ENCODE results near the gene DNAAF3.

Gene DNAAF3

GRCh38 chr19:55178781-55179599 lies 12.6 kb upstream of the DNAAF3 start (continued):
- TF ChIP-seq ZNF280D (tag by site-specific recombination; IDR thresholded peaks at IDR 0.05) (no peak), ZNF558 (tag by site-specific recombination; IDR thresholded peaks at IDR 0.05) (no peak), ZFHX2 (tag by site-specific recombination; conservative IDR thresholded peaks at IDR 0.05) (peak; percentile 33; the same call in 1 of the 2 replicates), ZNF133 (tag by site-specific recombination; IDR thresholded peaks at IDR 0.05) (no peak), ZEB2 (tag by site-specific recombination; IDR thresholded peaks at IDR 0.05) (peak; percentile 32; the same call in 1 of the 2 replicates), YY2 (tag by site-specific recombination; IDR thresholded peaks at IDR 0.05) (no peak), ZNF580 (tag by site-specific recombination; IDR thresholded peaks at IDR 0.05) (peak; percentile 39; the same call in 1 of the 2 replicates), ZNF335 (tag by site-specific recombination; conservative IDR thresholded peaks at IDR 0.05) (peak; percentile 86), ZNF76 (tag by site-specific recombination; IDR thresholded peaks at IDR 0.05; ENCODE audit: borderline replicate concordance, low read depth) (peak; percentile 98), ZNF23 (tag by site-specific recombination; IDR thresholded peaks at IDR 0.05; ENCODE audit: borderline replicate concordance) (no peak), SCRT2 (tag by site-specific recombination; IDR thresholded peaks at IDR 0.05) (no peak), ZBTB44 (tag by site-specific recombination; IDR thresholded peaks at IDR 0.05) (0 out of 2 replicates have a peak, but pooled peaks have one; percentile 31), ZBTB26 (tag by site-specific recombination; optimal IDR thresholded peaks at IDR 0.05) (peak; percentile 14), GLIS2 (tag by site-specific recombination; IDR thresholded peaks at IDR 0.05) (peak; percentile 37), ZNF561 (tag by site-specific recombination; IDR thresholded peaks at IDR 0.05; ENCODE audit: borderline replicate concordance) (no peak), ZNF350 (tag by site-specific recombination; IDR thresholded peaks at IDR 0.05) (no peak), MYNN (tag by site-specific recombination; IDR thresholded peaks at IDR 0.05; ENCODE audit: borderline replicate concordance) (peak; percentile 99), ZNF239 (tag by site-specific recombination; IDR thresholded peaks at IDR 0.05) (no peak), ZBTB11 (tag by site-specific recombination; conservative IDR thresholded peaks at IDR 0.05; ENCODE audit: low read depth) (peak; percentile 25; the same call in 1 of the 2 replicates), KLF8 (tag by site-specific recombination; IDR thresholded peaks at IDR 0.05) (peak; percentile 88), KLF16 (tag by site-specific recombination; IDR thresholded peaks at IDR 0.05) (peak; percentile 54; the same call in 1 of the 2 replicates), ZXDB (tag by site-specific recombination; IDR thresholded peaks at IDR 0.05) (0 out of 2 replicates have a peak, but pooled peaks have one; percentile 25), ZNF274 (IDR thresholded peaks at IDR 0.05; ENCODE audit: low read length) (no peak), ZNF274 (tag by site-specific recombination; IDR thresholded peaks at IDR 0.05; ENCODE audit: borderline replicate concordance) (no peak), ZBTB6 (tag by site-specific recombination; IDR thresholded peaks at IDR 0.05) (0 out of 2 replicates have a peak, but pooled peaks have one; percentile 40), PBX3 (CRISPR knock-in tag; IDR thresholded peaks at IDR 0.05) (peak; percentile 66; the same call in 1 of the 2 replicates), HOXC10 (CRISPR knock-in tag; IDR thresholded peaks at IDR 0.05) (peak; percentile 88; the same call in 1 of the 2 replicates)

All from HEK293 (cell line).